ENCODE data around the gene CBX3.
"Not testable (repeated sequence)": the region's sequence is repeated elsewhere in the genome, so short reads cannot be mapped to it uniquely, and the experiment has no call there.

CBX3 gene

DNA sequence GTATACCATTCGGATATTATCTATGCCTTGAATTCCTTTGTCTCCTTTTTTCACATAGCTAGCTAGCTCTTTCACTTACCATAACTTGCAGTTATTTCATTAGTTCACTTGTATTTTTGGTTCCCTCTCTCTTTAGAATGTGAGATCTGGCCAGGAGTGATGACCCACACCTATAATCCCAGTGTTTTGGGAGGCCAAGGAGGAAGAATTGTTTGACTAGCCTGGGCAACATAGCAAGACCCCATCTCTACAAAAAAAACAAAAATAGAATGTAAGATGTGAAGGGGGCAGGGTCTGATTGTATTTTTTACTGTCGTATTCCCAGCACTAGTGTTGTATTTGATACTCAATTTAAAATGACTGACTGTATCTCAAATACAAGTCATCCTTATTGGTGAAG is 29.9 kb upstream of the CBX3 start:
- no peak for DNase-seq

DNA sequence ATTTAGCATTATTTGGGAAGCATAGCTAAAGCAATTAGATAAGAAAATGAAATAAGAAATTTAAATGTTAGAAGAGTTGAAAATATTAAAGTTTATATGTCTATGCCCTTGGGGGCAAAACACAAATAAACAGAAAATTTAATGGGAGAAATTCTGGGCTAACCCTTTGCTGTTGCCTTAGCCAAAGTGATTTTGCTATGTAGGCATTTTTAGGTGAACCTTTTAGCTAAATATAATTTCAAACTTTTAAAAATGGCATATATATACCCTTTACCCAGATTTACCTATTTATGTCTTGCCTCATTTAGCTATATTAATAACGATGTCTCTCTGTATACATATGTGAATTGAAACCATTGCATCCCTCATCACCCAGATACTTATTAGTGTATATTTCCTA is 29.5 kb upstream of the CBX3 start:
- DNase-seq: no peak

- not testable (repeated sequence) for DNase-seq
Observed at GRCh38 chr7:26175903-26176302, 25.6 kb upstream of the CBX3 start.

GRCh38 chr7:26176696-26177095 is 24.8 kb upstream of the CBX3 start:
- not testable (repeated sequence) for DNase-seq

GRCh38 chr7:26177269-26177668 is 24.3 kb upstream of the CBX3 start:
- not testable (repeated sequence) for DNase-seq

DNA sequence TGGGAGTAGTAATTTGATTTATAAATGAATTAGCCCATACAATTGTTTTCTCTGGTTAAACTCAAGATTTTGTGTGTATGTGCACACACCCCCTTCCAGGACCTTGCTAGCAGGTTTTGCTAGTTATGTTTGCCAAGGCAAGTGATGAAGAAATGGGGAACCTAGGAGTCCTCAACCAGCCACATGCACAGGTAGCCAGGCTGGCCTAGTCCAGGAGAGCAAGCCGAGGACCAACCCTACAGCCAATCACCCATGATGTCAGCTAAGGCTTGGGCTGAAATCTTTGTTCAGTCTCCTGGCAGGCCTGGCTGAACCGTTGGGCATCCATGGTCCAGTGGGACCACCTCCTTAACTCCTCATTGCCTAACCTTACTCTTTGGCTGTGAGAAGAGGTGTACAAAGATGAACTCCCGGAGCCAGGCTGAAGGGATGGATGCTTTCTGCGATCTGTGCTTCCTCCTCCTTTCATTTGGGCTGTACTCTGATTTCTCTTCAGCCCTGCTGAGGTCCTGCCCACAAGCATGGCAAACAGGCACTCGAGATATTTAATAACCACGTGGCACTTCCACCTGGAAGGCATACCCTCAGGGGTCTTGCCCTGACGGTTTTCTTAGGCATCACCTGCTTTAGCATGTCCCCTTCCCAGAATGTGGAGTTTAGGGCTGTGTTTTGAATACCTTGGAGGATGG is 23.1 kb upstream of the CBX3 start:
- DNase-seq: no peak

- DNase-seq: no peak
Observed at GRCh38 chr7:26179422-26179821, 22.1 kb upstream of the CBX3 start.

GRCh38 chr7:26179826-26180497 is 21.6 kb upstream of the CBX3 start:
- DNase-seq: no peak

DNA sequence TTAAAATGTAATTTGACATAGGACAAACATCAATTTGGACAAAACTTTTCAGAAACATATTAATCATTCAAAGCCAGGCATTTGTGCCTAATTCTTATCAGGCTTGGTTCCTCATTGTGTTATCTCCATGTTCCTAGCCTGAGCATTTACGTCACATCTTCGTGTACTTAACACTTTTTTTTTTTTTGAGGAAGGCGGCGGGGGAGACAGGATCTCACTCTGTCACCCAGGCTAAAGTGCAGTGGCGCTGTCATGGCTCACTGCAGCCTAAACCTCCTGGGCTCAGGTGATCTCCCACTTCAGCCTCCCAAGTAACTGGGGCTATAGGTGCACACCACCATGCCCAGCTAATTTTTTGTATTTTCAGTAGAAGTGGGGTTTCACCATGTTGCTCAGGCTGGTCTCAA is 20.8 kb upstream of the CBX3 start:
- no peak for DNase-seq

- DNase-seq: no peak
Observed at GRCh38 chr7:26181474-26182227, 19.9 kb upstream of the CBX3 start.

- DNase-seq: no peak
Observed at GRCh38 chr7:26182283-26182682, 19.3 kb upstream of the CBX3 start.

DNA sequence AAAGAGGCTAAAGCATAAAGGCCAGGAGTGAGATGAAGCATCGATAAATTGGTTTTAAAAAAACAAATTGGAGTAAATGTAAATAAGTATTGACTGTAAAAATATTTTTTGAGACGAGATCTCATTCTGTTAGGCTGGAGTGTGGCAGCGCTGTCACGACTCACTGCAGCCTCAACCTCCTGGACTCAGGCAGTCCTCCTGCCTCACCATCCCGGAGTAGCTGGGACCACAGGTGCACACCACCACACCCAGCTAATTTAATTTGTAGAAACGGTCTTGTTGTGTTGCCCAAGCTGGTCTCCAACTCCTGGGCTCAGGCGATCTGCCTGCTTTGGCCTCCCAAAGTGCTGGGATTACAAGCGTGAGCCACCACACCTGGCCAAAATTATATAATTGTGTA is 18.8 kb upstream of the CBX3 start:
- DNase-seq: no peak

- DNase-seq: no peak
Observed at GRCh38 chr7:26183545-26184280, 17.8 kb upstream of the CBX3 start.

DNA sequence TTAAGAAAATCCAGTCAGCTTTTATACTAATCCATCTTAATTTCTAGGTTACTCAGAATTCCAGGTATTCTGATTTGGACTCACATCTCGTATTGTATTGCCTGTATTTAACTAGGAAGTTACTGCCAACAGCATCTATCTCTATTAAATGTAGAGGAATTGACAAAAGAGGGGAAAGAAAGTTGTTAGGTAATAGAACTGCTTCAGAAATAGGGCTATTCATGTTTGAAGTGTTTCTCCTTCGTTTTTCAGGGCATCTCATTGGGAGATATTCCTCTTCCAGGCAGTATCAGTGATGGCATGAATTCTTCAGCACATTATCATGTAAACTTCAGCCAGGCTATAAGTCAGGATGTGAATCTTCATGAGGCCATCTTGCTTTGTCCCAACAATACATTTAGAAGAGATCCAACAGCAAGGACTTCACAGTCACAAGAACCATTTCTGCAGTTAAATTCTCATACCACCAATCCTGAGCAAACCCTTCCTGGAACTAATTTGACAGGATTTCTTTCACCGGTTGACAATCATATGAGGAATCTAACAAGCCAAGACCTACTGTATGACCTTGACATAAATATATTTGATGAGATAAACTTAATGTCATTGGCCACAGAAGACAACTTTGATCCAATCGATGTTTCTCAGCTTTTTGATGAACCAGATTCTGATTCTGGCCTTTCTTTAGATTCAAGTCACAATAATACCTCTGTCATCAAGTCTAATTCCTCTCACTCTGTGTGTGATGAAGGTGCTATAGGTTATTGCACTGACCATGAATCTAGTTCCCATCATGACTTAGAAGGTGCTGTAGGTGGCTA is 17.1 kb upstream of the CBX3 start:
- DNase-seq: not testable (repeated sequence)

DNA sequence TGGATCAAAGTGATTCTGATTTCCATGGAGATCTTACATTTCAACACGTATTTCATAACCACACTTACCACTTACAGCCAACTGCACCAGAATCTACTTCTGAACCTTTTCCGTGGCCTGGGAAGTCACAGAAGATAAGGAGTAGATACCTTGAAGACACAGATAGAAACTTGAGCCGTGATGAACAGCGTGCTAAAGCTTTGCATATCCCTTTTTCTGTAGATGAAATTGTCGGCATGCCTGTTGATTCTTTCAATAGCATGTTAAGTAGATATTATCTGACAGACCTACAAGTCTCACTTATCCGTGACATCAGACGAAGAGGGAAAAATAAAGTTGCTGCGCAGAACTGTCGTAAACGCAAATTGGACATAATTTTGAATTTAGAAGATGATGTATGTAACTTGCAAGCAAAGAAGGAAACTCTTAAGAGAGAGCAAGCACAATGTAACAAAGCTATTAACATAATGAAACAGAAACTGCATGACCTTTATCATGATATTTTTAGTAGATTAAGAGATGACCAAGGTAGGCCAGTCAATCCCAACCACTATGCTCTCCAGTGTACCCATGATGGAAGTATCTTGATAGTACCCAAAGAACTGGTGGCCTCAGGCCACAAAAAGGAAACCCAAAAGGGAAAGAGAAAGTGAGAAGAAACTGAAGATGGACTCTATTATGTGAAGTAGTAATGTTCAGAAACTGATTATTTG is 16.3 kb upstream of the CBX3 start:
- DNase-seq: no peak

GRCh38 chr7:26185844-26186180 is 15.7 kb upstream of the CBX3 start:
- no peak for DNase-seq

DNA sequence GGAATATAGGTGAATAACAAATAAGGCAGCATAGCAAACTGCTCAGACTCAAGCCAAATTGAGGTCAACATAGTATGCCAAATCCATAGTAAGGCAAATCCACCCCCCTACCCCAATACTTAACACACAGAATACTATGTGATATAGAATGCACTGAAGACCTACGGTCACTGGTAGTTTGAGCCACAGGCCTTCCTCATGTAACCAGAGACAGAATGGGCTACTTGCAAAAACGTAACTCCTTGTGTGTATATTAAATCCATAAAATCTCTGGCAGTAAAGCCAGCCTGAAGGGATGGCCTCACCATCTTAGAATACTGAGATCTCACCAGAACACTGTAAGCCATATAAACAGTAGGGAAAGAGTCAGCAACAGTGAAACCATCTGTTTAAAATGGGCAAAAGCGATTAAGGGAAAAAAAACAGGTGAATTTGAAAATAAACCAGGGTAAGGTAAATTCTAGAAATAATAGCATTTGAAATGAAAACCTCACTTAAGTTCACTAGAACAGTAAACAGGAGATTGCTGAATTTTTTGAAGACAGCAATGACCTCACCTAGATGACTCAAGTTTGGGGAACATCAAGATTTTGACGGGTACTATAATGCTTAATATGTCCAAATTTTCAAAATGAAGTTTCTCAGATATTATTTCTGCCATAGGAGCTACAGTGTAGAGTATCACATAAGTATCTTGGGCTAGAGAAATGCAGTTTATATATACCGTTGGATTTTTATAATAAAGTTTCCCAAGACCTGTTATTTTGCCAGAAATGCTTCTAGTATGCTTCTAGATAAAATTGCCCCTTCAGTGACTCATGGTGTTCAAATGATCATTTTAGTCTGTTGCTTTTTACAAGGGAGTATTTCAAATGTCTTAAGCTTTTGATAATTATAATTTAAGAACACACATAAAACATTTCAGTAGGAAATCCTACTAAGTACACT is 14.9 kb upstream of the CBX3 start:
- no peak for DNase-seq

GRCh38 chr7:26187380-26188205 is 14.0 kb upstream of the CBX3 start:
- no peak for DNase-seq

GRCh38 chr7:26188206-26188956 is 13.2 kb upstream of the CBX3 start:
- no peak for DNase-seq

Measured in activated gamma-delta T cell (primary cell).